ENCODE results near the gene ABCB9.

DNA sequence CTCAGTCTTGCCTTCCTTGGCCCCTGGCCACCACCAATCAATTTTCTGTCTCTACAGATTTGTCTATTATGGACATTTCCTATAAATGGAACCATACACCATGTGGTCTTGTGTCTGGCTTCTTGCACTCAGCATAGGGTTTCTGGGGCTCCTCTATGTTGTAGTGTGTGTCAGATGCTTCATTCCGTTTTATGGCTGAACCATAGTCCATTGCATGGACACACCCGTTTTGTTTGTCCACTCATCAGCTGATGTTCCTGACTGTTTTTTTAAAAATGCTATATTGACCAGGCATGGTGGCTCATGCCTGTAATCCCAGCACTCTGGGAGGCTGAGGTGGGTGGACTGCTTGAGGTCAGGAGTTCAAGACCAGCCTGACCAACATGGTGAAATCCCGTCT, 35.2 kb upstream of the ABCB9 start:
- TF ChIP-seq, protein P1, sequence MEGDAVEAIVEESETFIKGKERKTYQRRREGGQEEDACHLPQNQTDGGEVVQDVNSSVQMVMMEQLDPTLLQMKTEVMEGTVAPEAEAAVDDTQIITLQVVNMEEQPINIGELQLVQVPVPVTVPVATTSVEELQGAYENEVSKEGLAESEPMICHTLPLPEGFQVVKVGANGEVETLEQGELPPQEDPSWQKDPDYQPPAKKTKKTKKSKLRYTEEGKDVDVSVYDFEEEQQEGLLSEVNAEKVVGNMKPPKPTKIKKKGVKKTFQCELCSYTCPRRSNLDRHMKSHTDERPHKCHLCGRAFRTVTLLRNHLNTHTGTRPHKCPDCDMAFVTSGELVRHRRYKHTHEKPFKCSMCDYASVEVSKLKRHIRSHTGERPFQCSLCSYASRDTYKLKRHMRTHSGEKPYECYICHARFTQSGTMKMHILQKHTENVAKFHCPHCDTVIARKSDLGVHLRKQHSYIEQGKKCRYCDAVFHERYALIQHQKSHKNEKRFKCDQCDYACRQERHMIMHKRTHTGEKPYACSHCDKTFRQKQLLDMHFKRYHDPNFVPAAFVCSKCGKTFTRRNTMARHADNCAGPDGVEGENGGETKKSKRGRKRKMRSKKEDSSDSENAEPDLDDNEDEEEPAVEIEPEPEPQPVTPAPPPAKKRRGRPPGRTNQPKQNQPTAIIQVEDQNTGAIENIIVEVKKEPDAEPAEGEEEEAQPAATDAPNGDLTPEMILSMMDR (IDR thresholded peaks at IDR 0.05): no peak
- TF ChIP-seq POLR2A (IDR thresholded peaks at IDR 0.05): no peak

All from uterus (tissue), 2 donors.